ENCODE results near the gene NDN. TPM values are rescaled to one million over a fixed set of nuclear protein-coding genes. Genes with fewer than 3 reads are reported as not detected.

NDN gene, protein sequence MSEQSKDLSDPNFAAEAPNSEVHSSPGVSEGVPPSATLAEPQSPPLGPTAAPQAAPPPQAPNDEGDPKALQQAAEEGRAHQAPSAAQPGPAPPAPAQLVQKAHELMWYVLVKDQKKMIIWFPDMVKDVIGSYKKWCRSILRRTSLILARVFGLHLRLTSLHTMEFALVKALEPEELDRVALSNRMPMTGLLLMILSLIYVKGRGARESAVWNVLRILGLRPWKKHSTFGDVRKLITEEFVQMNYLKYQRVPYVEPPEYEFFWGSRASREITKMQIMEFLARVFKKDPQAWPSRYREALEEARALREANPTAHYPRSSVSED
- 0.07 to 0.28 TPM (median 0.19 TPM) in 3 of 5 replicates, not detected in the others for total RNA-seq (2022; extraction: Qiagen RNA extraction; ENCODE audit: low read depth)

DNA sequence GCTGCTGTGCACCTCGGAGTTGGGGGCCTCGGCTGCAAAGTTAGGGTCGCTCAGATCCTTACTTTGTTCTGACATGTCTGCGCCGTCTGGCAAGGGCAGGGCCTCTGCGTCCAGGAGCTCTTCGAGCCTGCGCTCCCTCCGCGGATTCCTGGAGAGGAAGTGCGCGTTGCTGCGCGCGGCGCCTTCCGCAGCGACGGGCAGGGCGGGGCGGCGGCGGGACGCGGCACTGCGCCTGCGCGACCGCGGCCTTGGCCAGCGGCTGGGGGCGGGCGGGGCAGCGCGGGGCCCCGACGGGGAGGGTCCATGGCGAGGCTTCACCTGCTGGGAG, at the start of gene NDN:
TSS of gene NDN (minus strand) at position 163 of the 328 bp plus-strand sequence. CDS start at position 75, 88 bp downstream.

DNA sequence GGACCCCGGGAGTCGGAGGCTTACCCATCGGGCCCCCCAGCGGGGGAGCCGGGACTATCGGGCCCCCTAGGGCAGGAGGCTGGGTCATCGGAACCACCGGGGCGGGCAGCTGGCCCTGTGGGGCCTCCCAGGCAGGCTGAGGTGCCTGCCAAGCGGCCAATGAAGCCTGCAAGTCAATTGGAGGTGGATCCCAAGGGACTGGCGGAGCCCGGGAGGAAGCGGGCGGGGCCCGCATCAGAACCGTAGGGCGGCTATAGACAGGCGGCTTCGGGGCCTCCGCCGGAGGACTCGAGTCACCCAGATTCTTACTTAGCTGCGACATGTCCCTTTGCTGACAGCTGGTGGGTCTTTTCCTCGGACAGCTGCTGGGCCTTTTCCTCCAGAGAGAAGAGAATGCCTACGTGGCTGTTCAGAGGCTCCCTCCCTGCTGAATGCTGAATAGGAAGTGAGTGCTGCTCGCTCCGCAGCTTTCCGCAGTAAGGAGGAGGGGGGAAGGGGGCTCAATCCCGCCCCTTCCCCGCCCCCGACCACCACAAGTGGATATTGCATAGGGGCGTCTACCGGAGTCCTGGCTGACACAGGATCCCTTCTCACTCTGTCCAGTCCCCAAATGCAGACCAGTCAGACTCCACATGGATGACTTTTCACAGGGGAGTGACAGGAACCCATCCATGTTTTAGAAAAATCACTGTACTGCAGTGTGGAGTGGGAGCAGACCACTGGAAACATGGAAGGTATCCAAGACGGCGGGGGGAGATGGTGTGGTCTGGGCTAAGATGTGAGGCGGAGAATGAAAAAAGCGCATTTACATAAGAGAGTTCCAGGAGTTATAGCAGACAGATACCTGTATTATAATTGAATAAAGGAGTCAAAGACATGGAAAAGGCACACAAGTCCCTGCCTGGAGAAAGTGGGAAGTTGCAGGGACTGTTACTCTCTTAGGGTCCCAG, 39.4 kb downstream of the NDN start, which contains the start of gene MAGEL2:
TSS of gene MAGEL2 (minus strand) at position 447 of the 950 bp plus-strand sequence. CDS start at position 322, 125 bp downstream.

Other genes with a start within 250 kb of the NDN start
- not detected in 5 replicates for gene GOLGA6L2, start 240.1 kb downstream of the NDN start, total RNA-seq (2022; extraction: Qiagen RNA extraction; ENCODE audit: low read depth)
- gene MKRN3, start 121.6 kb downstream of the NDN start, total RNA-seq (2022; extraction: Qiagen RNA extraction; ENCODE audit: low read depth), result 0.78 to 2.9 TPM (median 2.4 TPM) in 5 replicates
- not detected in 5 replicates for gene MAGEL2, start 39.4 kb downstream of the NDN start, total RNA-seq (2022; extraction: Qiagen RNA extraction; ENCODE audit: low read depth)

Data from A549 treated with ZK216348 at 1 μM for 4 hours (cell line).